Breast epithelium (tissue), 3 donors: ENCODE data around the gene LSAMP.

ENCODE experiments used
- POLR2A ChIP-seq: fragments of 450-650 bp; IDR thresholded peaks from one replicate; pipeline ENCODE4 v1.6.1; 2016; ENCODE audit warnings: antibody characterized with exemption, mild to moderate bottlenecking, moderate library complexity
- POLR2AphosphoS5 ChIP-seq, 3 donors: sonication (generic); formaldehyde crosslinking; IDR thresholded peaks; one replicate each; pipeline ENCODE4 v1.6.1; 2017; ENCODE audit warnings: antibody characterized with exemption in 3 of 3
- TF ChIP-seq, protein P1 (sequence below), 3 donors: fragments of 450-650 bp; IDR thresholded peaks; one replicate each; pipeline ENCODE4 v1.5.1; 2016 to 2017; ENCODE audit warnings: antibody characterized with exemption in 3 of 3, mild to moderate bottlenecking in 3 of 3, moderate library complexity in 3 of 3

DNA sequence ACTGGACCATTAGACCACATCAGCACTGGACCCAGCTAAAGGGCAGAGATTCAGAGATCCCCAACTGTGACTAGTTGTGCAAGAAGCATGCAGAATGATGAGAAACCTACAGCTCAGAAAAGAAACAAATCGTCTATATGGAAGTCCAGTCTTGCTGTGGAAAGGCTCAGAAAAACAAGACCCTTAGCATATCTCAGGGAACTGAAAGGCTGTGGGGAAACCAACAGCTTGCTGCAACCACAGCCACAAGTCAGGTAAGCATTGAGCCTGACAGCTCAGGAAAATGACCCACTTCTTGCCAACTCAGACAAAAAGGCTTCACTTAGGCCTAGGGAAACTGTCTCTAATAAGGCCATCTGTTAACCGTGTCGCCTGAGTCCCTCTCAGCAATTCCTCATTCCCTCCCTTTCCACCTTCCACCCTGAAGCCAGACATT is 145.6 kb downstream of the LSAMP start:
- TF ChIP-seq POLR2A = no peak
- TF ChIP-seq, protein P1, sequence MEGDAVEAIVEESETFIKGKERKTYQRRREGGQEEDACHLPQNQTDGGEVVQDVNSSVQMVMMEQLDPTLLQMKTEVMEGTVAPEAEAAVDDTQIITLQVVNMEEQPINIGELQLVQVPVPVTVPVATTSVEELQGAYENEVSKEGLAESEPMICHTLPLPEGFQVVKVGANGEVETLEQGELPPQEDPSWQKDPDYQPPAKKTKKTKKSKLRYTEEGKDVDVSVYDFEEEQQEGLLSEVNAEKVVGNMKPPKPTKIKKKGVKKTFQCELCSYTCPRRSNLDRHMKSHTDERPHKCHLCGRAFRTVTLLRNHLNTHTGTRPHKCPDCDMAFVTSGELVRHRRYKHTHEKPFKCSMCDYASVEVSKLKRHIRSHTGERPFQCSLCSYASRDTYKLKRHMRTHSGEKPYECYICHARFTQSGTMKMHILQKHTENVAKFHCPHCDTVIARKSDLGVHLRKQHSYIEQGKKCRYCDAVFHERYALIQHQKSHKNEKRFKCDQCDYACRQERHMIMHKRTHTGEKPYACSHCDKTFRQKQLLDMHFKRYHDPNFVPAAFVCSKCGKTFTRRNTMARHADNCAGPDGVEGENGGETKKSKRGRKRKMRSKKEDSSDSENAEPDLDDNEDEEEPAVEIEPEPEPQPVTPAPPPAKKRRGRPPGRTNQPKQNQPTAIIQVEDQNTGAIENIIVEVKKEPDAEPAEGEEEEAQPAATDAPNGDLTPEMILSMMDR (IDR thresholded peaks at IDR 0.05) = no peak
- TF ChIP-seq POLR2AphosphoS5 (IDR thresholded peaks at IDR 0.05) = no peak
